Stimulated activated CD8-positive, alpha-beta memory T cell treated with anti-CD3 and anti-CD28 coated beads, Interleukin-2, amount 100 ng/mL, for 1 hour (primary cell): ENCODE results near the gene SERPINA4.
"Not testable (repeated sequence)": the region's sequence is repeated elsewhere in the genome, so short reads cannot be mapped to it uniquely, and the experiment has no call there.

Source experiments
- DNase-seq, 2 donors: peaks; one replicate each; pipeline ENCODE4 v3.0.0-alpha.2; 2020; ENCODE audit warnings: low read depth in 2 of 2

The SERPINA4 gene

DNA sequence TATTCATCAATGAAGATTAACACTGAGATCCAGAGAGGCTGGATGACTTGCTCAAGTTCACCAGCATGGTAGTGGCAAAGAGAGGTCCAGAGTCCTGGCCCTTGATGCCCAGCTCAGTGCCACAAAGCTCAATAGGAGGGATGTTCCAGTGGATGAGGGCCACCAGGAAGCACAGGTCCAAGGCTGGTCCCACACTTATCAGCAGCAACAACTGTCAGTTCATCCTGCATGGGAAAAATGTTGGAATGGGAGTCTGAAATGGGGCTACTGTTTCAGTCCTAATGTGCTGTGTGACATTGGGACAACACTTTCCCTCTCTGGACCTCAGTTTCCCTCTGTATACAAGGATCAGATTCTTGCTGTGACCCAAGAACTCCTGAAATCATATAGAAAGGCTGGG is 31.2 kb downstream of the SERPINA4 start:
- DNase-seq: no peak

DNA sequence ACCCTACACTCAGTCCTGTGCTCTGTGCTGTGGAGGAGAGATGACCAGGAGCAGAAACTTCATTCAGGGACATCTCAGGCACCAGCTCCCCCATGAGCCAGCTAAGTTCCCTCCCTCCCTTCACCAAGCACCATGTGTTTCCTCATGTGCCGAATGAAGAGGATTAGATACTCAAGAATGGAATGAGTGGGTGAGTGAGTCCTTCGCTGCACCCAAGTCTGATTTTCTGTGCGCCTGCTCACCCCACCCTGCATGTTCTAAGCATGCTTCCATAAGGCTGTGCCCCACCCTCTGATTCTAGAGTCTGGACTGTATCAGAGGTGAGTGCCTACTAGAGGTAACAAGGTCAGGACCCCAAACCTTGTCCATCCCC is 32.1 kb downstream of the SERPINA4 start:
- no peak for DNase-seq

DNA sequence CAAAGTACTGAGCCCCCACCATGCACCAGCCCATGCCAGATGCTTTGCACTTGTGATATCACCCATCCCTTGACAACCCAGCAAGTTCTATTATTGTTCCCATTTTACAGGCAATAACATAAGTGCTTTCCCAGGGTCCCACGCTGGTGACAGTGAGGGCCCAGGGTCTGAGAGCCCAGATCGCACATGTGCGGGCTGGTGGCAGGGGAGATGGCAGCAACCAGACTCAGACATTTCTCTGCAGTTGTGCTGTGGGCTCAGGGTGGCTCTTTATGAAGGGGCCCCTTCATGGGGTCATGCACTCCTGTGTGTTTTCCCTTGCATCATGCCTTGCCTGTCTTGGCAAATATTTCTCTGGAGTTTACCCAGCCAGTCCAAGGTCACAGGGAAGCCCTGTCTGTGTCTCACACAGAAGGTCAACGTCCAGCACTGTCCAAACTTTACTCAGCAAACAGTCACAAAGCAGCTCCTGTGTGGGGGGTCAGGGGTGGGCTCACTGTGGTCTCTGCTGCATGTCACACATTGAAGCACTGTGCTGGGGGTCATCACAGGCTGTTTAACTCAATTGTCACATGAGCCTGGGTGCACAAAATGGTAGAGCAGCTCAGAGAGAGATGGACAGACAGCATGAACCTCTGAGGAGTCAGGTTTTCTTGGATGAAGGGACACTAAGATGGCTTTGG is 32.6 kb downstream of the SERPINA4 start:
- DNase-seq: no peak

DNA sequence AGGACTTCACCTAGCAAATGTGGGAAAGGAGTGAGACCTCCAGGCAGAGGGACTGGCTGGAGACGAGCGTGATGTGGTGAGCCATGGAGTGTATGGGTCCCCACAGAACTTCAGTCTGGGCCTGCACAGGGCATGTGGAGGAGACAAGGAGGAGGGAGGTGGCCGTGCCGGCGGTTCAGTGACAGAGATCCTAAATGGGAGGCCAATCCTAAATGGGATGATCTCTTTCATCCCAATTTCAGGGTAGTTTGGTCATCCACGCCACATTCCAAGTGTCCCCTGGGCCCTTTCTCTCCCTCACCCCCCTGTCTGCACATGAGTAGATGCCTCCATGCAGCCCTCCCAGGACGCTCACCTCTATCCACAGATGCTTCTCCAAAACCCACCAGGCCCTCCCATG is 33.2 kb downstream of the SERPINA4 start:
- DNase-seq: no peak

DNA sequence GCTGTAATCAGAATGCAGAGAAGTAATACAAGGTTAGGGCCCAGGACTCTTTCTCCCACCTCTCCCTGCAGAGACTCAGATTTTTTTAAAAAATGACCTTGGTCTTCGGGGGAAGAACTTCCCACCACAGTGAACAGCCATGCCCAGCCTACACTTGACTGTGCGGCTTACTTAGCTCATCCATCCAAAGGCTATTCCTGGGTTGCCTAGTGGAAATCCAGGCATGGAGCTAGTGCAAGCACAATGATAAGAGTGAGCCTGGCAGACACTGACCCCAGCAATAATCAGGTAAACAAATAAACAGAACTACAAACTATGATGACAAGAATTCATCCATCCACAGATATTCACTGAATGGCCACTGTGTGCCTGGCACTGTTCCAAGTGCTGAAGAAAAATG is 34.7 kb downstream of the SERPINA4 start:
- no peak for DNase-seq

DNA sequence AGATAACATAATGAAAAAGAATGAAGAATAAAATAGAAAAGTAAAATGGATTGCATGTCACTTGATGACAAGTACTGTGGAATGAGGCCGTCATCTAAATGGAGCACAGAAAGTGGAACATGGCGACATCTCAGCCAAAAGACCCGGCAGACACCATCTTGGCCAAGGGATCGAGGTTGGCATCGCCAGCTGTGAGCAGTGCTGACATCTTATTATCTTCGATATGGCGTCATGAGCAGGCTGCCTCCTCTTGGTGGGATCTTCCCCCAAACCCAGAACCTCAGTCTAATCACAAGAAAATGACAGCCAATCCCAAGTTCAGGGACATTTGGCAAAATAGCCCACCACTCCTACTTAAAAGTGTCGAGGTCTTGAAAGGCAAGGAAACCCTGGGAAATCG is 35.1 kb downstream of the SERPINA4 start:
- DNase-seq: no peak

DNA sequence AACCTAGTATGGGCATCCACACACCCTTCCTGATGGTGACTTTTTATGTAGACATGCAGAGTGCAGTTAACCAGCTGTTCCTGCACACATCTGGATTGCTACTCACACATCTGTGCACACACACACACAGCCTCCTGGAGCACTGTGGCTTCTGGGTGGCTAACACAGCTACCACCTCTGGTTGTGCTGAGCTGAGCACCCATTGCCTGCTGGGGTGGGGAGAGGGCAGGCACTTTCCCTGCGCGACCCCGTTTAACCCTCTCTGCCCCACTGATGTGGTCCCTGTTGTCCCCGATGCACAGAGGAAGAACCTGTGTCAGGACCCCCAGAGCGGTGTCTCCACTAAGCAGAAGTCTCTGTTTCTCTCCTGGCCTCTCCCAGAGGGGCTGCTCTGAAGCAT is 36.5 kb downstream of the SERPINA4 start:
- DNase-seq: no peak

DNA sequence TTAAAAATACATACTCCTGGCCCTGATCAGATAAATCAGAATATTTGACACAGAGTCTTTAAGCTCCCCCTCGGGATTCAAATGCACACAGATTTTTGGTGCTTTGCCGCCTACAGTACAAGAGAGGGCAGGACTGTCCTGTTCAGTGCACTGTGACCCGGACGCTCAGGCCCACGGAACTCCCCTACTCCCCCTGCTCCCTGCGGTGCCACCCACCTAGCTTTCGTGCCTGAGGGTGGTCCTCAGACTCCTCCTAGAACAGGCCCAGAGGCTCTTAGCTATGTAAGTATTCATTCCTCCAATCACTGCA is 37.2 kb downstream of the SERPINA4 start:
- DNase-seq: no peak

DNA sequence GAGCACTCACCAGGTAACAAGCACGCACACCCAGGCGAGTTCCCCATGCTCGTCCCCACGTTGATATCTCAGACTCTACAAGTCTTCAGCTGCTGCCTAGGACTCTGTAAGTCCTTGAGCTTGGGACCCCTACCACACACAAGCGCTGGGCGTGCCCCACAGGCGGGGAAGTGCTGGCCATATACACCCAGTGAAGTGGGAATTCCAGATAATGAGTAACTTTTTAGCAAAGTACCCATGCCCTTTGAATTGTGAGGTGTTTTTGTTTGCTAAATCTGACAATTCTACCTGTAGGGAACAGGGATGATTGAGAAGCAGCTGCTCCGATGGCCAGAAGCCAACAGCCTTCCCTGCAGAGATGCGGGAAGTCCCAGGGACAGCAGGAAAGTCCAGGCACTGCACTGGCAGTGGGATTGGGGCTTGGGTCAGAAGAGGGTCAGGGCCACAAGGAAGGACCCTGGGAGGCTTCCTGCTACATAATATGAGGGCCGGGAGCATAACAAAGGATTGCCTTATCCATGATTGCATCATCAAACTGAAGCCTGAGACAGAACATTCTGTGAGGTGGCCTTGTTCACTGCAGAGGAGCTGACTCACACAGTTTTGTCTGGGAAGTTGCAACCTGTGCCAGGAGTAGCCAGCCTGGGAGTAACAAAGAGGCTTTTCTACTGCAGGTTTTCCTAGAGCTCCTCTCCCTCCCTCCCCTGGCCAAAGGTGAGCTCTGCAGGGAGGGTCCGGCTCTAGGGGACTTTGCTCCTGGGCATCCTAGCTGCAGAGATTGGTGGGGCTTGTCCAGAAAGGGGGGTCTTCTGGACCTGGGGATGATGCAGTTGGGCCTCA is 37.8 kb downstream of the SERPINA4 start:
- no peak for DNase-seq

DNA sequence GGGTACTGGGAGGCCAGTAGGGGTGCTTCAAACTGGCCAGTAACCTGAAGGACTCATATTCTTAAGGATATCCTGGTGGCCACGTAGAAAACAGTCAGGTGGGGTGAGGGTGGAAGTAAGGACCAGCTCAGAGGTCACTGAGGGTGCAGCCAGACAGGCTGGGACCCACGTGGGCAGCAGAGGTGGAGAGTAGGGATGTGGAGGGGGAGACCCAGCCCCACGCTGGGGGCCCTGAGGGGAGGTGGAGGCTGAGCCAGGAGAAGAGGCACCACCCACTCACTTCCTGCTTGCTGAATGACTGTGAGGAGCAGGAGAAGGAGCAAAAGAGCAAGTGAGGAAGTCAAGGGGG is 38.4 kb downstream of the SERPINA4 start:
- no peak for DNase-seq

DNA sequence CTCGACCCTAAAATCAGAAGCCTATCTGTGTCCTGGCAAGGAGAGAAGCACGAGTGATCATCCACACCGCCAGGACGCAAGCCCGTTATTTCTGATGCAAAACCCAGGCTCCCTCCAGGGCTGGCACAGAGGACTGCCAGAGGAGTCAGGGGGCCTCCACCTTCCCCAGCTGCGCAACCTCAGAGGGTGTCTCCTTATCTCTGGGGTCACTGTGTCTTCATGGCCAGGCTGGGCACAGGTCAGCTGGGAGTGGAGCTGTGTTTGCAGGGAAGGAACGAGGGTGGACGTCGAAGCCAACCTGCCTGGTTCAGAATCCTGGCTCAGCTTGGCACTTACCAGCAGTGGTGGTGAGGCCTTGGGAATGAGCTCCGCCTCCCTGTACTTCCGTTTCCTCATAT is 38.9 kb downstream of the SERPINA4 start:
- DNase-seq: no peak

DNA sequence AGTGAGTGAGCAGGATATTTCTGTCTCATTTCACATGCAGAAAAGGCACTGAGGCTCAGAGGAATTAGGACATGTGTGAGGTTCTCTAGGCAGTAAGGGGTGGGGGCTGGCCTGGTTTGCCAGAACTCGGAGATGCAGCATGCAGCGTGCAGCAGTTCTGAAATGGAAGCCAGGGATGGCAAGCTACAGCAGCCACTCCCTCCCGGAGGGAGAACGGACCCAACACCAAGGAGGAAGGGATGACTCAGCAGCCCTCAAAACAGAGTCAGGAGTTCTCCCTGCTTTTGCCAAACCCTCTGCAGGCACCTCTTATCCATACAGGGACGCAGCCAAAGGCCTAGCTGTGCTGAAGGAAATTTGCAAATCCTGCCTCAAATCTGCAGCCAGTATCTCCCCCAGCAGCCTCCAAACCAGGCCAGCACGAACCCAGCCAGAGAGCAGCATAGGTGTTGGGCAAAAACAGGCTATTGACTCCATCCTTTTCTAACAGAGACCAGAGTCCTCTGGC is 40.7 kb downstream of the SERPINA4 start:
- no peak for DNase-seq

DNA sequence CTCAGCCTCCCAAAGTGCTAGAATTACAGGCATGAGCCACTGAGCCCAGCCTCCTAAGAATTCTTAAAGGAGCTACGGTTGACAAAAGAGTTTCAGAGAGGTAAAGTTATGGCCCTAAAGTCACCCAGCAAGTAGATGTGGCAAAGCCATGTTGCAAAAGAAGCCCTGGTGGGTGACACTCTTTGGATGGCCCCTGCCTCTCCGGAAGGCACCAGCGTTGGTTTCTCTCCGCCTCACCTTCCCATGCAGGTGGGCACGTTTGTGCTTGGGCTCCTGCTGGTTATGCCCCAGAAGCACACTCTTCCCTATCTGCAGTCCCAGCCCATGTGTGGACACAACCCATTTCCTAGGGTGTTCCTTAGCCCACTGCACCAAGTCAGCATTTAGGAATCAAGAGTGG is 41.5 kb downstream of the SERPINA4 start:
- no peak for DNase-seq

DNA sequence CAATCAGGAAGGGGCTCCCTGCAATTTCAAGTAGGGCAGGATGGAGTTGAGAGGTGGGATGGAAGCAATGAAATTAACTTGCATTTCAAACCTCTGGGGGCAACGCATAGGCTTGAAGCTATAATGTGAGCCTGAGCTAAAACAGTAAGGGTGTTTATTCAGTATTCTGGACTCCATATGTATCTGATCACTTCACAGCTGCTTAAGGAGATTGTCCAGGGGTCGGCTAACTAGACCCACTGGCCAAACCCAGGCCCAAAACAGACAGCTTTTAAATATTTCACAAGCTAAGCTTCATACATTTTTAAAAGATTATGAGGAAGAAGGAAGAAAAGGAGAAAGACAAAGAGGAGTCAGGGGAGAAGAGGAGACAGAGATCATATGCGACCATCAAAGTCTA is 44.1 kb downstream of the SERPINA4 start:
- no peak for DNase-seq

DNA sequence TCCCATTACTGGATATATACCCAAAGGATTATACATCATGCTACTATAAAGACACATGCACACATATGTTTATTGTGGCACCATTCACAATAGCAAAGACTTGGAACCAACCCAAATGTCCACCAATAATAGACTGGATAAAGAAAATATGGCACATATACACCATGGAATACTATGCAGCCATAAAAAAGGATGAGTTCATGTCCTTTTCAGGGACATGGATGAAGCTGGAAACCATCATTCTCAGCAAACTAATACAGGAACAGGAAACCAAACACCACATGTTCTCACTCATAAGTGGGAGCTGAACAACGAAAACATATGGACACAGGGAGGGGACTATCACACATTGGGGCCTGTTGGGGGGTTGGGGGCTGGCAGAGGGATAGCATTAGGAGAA is 47.7 kb downstream of the SERPINA4 start:
- not testable (repeated sequence) for DNase-seq

DNA sequence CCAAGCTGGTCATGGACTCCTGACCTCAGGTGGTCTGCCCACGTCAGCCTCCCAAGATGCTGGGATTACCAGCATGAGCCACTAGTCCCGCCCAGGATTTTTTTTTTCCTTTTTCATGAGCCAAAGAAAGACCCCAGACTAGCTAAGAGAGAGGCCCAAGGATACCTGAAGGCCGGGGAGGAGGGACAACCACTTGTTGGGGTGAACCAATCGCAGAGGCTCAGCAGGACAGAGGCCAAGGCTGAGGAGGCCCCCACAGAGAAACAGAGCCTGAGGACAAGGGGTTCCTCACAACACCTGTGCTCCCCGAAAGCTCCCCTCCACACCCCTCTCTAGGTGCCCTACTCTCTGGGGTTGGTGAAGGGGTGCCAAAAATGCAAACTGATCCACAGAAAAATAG is 49.9 kb downstream of the SERPINA4 start:
- DNase-seq: no peak

DNA sequence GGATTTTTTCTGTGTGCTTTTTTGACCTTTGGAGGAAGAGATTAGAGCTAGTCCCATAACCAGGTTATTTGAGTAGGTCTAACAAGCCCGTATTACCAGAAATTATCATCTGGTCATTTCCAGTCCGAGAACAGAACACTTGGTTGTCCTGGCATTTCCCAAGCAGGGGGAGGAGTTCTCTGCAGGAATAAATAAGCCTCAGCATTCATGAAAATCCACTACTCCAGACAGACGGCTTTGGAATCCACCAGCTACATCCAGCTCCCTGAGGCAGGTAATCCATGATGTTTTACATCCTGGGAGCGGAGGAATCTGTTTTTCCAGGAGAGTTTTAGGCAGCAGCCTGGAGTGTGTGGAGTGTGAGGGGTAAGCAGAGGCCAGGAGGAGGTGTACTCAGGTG is 50.9 kb downstream of the SERPINA4 start, which contains the start of gene SERPINA3:
SERPINA3 (plus strand) TSS at position 218 of the 400 bp plus-strand sequence. CDS start 2,051 bp downstream, outside the sequence.
- no peak for DNase-seq

DNA sequence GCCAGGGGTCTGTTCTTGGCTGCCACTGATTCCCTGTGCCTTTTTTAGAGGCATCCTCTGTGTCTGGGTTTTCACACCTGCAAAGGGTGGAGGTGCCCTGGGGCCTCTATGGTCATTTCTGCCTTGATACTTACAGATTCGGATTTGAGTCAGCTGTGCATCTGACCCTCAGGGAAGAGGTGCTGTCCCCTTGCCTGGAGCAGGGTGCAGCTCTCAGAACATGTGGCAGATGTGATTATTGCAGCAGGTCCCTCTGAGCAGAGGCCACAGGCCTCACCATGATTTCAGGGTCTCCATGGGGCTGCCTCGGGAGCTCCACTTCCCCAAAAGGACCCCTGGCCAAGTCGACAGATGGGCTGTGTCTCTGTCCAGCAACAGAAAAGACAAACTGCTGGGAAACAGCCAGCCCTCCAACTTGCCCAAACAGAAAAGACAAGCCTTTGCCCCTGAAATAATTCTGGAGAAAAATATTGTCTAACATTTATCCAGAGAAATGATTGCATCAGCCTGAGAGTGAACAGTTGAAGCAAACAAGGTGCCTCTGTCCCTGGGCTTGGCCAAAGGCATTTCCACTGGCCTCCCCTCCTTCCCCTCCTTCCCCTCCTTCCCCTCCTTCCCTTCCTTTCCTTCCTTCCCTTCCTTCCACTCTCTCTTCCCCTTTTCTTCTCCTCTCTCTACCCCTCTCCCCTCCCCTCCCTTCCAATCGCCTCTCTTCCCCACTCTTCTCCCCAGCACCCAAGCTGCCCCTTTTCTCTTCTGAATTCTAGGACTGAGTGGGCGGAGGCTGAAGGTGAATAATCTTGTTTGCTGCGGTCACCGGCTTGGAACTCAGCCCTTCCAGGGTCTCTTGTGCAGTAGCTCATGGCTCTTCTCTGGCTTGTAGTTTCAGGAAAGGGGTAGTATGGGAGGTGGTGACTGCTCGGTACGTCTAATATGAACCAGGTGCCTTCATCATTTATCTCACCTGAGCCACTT is 51.6 kb downstream of the SERPINA4 start:
- no peak for DNase-seq

DNA sequence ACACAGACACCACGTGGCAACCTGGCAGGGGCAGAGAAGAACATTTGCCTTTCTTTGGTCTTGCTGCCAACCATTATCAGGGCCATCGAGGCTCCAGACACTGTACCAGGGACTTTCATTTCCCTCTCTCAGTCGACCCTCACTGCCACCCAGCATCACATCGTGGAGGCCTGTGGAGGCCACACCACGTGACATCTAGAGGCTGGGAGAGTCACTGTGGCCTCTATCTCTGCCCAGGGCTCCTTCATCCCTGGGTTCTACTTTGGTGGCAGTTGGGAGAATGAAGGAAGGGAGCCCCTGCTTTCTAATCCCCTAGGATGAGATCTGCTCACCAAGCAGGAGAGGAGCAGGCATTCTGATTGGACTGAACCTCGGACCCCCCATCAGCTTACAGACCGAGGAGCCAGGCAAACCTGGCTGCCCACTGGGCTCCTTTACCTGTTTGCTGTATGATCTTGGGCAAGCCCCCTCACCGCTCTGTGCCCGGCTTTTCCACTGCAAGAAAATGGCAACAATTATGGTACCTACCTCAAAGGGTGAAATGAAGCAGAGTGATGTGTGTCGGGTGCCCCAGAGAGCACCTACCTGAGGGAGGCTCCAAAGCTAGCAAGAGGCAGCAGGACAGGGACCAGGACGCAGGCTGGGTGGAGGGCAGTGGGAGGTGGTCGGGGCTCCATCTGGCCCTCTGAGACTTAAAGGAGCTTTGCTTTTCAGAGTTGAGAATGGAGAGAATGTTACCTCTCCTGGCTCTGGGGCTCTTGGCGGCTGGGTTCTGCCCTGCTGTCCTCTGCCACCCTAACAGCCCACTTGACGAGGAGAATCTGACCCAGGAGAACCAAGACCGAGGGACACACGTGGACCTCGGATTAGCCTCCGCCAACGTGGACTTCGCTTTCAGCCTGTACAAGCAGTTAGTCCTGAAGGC is 52.7 kb downstream of the SERPINA4 start:
- DNase-seq: no peak

DNA sequence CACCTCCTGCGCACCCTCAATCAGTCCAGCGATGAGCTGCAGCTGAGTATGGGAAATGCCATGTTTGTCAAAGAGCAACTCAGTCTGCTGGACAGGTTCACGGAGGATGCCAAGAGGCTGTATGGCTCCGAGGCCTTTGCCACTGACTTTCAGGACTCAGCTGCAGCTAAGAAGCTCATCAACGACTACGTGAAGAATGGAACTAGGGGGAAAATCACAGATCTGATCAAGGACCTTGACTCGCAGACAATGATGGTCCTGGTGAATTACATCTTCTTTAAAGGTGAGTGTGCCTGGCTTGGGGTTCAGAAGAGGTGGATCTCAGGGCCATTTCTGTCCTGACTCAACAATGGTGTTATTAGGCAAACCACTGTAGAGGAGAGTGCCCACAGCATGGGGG is 53.6 kb downstream of the SERPINA4 start:
- DNase-seq: no peak

DNA sequence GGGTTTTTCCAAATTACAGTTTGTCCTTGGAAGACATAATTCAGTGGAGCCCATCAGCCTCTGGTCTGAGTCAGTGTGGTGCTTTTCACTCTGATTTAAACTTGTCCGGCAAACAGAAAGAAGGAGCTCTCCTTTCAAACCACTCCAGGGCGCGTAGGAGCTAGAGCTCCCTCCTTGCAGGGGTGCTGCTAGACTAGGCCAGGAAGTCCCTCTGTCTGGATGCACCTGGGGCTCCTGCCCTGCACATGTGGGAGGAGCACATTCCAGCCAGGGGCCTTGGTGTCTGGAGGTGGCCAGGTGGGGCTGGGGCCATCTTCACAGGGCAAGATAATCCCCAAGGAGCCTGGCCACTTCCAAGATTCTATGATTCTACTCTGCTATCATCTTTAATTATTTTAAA is 54.0 kb downstream of the SERPINA4 start:
- no peak for DNase-seq
